ENCODE data around the gene HPDL. TPM values are rescaled to one million over a fixed set of nuclear protein-coding genes. Genes with fewer than 3 reads are reported as not detected.
A peak's percentile ranks its signal among the peaks of the same experiment; 100 is the strongest.

Gene HPDL
- total and polyA plus RNA-seq, 2 of the 8 experiments (the other 6 are each of a cell fraction or from before 2014, with no cell fraction given): 58.5 to 62.7 TPM

DNA sequence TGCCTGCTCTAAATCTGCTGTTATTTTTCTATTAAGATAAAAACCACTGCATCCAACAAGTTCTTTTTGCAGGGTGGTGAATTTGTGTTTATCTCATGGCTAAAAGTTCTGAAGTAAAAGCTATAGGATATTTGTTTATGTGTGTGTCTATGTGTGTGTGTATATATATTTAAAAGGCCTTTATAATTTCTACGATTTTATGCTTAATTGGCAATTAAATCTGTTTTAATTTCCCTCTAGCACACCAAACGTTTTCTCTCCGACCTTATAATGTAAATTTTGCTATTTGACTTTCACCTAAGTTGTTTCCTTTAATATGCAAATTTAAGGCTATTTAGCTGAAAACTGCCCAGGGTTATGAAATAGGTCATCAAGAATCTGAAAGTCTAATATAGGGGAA, 19.8 kb upstream of the HPDL start:
- peaks cover 2% of the 10 kb centered on the region for H3K23me2 ChIP-seq (ENCODE audit: low read depth, low read length)
- ChIA-PET CTCF (ENCODE audit: partially characterized antibody) (interaction anchor here (0.6 to 19.1 kb wide), 4 partner anchors 17 to 512 kb away, joined by 3 to 424 read pairs (median 4); partner anchors contain the start of genes HECTD3 and UROD), POLR2A (ENCODE audit: partially characterized antibody) (interaction anchor here (1.0 to 9.9 kb wide), 7 partner anchors 8 to 585 kb away, joined by 3 to 194 read pairs (median 11); partner anchors contain the start of genes HECTD3, HPDL, MUTYH and PRDX1)
- no peaks in the 10 kb centered on the region for H4K20me1 ChIP-seq (replicated peaks in 1 of 2; ENCODE audit: control insufficient read depth in 1 of 2, insufficient read depth in 2 of 2, low read length in 2 of 2)
- H3K27me3 ChIP-seq (replicated peaks in 1 of 4; ENCODE audit: control insufficient read depth in 3 of 4, extremely low read depth in 1 of 4, insufficient read depth in 3 of 4, low read length in 3 of 4): no peaks in the 10 kb centered on the region
- no peak overlapping the region for H3K27ac ChIP-seq (ENCODE audit: low read depth, low read length)
- no peak overlapping the region for H4K5ac ChIP-seq (ENCODE audit: insufficient read length, low read depth, low read length)
- H3K9me3 ChIP-seq (ENCODE audit: insufficient read depth in 2 of 2, low read depth in 1 of 2, low read length in 1 of 2): no peaks in the 10 kb centered on the region; a peak in 1 of 4 replicates
- H3K9ac ChIP-seq (replicated peaks in 1 of 4; ENCODE audit: extremely low read depth in 1 of 4, low read depth in 3 of 4, low read length in 3 of 4): no peak overlapping the region
- no peak overlapping the region for H3K18ac ChIP-seq (ENCODE audit: extremely low read depth, low read length)
- H2AFZ ChIP-seq (ENCODE audit: low read length): no peak overlapping the region
- H3K4me3 ChIP-seq (ENCODE audit: extremely low read depth in 1 of 4, insufficient read depth in 2 of 4, low read depth in 3 of 4, low read length in 4 of 4): peak overlapping the region in 1 of 4 experiments; percentile 28; a peak in 1 of 8 replicates
- H3K79me2 ChIP-seq (ENCODE audit: control insufficient read depth in 1 of 2, insufficient read depth in 2 of 2, low read length in 2 of 2): no peaks in the 10 kb centered on the region; a peak in 1 of 4 replicates
- no peak overlapping the region for H3K23ac ChIP-seq (ENCODE audit: insufficient read length)
- no peak overlapping the region for H3K56ac ChIP-seq (replicated peaks; ENCODE audit: insufficient read length, low read depth, low read length)
- H2AK5ac ChIP-seq (ENCODE audit: low read depth, low read length): no peak overlapping the region
- FAIRE-seq (no peak), DNase-seq (ENCODE audit: low read depth in 1 of 2, low spot score in 2 of 2) (no peak)
- no peak overlapping the region for H4K91ac ChIP-seq (replicated peaks; ENCODE audit: insufficient read length, low read length)
- H2BK15ac ChIP-seq (ENCODE audit: low read length): no peak overlapping the region
- H2BK5ac ChIP-seq (ENCODE audit: low read depth, low read length): no peak overlapping the region
- peak; percentile 7; the same call in 1 of the 2 replicates for TF ChIP-seq MAFK (IDR thresholded peaks at IDR 0.05; ENCODE audit: low read depth, low read length)
- TF ChIP-seq TAF7 (optimal IDR thresholded peaks at IDR 0.05; ENCODE audit: borderline replicate concordance, low read depth, low read length): no peak
- no peak for TF ChIP-seq KDM5A (IDR thresholded peaks at IDR 0.05; ENCODE audit: low read length)
- TF ChIP-seq SP2 (IDR thresholded peaks at IDR 0.05; ENCODE audit: low read length): no peak
- TF ChIP-seq CREB1 (IDR thresholded peaks at IDR 0.05): no peak
- no peak overlapping the region for H2BK120ac ChIP-seq (replicated peaks; ENCODE audit: low read depth, low read length)
- H4K8ac ChIP-seq (ENCODE audit: extremely low read depth, insufficient read depth, low read length): no peak overlapping the region
- H3K4me2 ChIP-seq (ENCODE audit: insufficient read depth in 1 of 2, low read depth in 2 of 2, low read length in 2 of 2): peak overlapping the region in 1 of 2 experiments; percentile 64; a peak in 2 of 4 replicates
- no peaks in the 10 kb centered on the region for H3K79me1 ChIP-seq (ENCODE audit: low read depth, low read length)
- no peak overlapping the region for H3K4ac ChIP-seq (replicated peaks; ENCODE audit: insufficient read length, low read depth, low read length)
- WGBS, 2 experiments (ENCODE audit: extremely low coverage in 1 of 2, insufficient coverage in 1 of 2, insufficient read length in 1 of 2, insufficient replicate concordance in 2 of 2, low coverage in 1 of 2, low lambda C conversion rate in 2 of 2, missing lambda C conversion rate in 1 of 2): 32% methylated on average over 3 of the region's 3 CpGs; no CpG with 5 or more reads in 1 of the 2 experiments
- H2BK20ac ChIP-seq (ENCODE audit: low read length): no peak overlapping the region
- H2BK12ac ChIP-seq (ENCODE audit: low read depth, low read length): no peak overlapping the region
- H3K4me1 ChIP-seq (replicated peaks in 1 of 4; ENCODE audit: control insufficient read depth in 3 of 4, insufficient read depth in 4 of 4, low read length in 3 of 4): peaks cover 13 to 19% (median 15%) of the 10 kb centered on the region in 4 experiments
- no peak overlapping the region for H3K14ac ChIP-seq (ENCODE audit: insufficient read length)
- H3K36me3 ChIP-seq (ENCODE audit: control insufficient read depth in 2 of 4, insufficient read depth in 4 of 4, low read length in 3 of 4): no peaks in the 10 kb centered on the region; a peak in 1 of 8 replicates

All from H1 (cell line).